Astrocyte (in vitro differentiated cells and primary cell): Measurements from ENCODE around the gene ELMO1. TPM values are rescaled to one million over a fixed set of nuclear protein-coding genes. Genes with fewer than 3 reads are reported as not detected.

Experiments used
- DNase-seq: peaks from one replicate; pipeline ENCODE4 v3.0.0-alpha.2; 2010; ENCODE audit warnings: low read depth
- FAIRE-seq: peaks from 2 replicates; lab custom pipeline; 2011; peaks lifted over from hg19 to GRCh38; lab: Jason Lieb, UNC
- H2AFZ ChIP-seq: 2 replicates; pipeline ENCODE4 v1.6.0; 2012; ENCODE audit warnings: low read depth, low read length, inconsistent platforms
- H3K27ac ChIP-seq: 2 replicates; pipeline ENCODE4 v1.5.1; 2011; ENCODE audit warnings: low read depth, low read length, inconsistent platforms
- H3K27me3 ChIP-seq: 2 replicates; pipeline ENCODE4 v1.6.0; 2011; ENCODE audit warnings: low read length, inconsistent platforms; ENCODE audit not compliant: insufficient read depth
- H3K36me3 ChIP-seq: 2 replicates; pipeline ENCODE4 v1.5.1; 2011; ENCODE audit warnings: low read length, inconsistent platforms; ENCODE audit not compliant: insufficient read depth
- H3K4me1 ChIP-seq: 2 replicates; pipeline ENCODE4 v1.5.1; 2011; ENCODE audit warnings: low read length, inconsistent platforms; ENCODE audit not compliant: insufficient read depth
- H3K4me2 ChIP-seq: 2 replicates; pipeline ENCODE4 v1.6.0; 2012; ENCODE audit warnings: low read length, inconsistent platforms
- H3K4me3 ChIP-seq: 2 replicates; pipeline ENCODE4 v1.5.1; 2011; ENCODE audit warnings: low read depth, mild to moderate bottlenecking, low read length, inconsistent platforms; ENCODE audit not compliant: insufficient read depth
- H3K79me2 ChIP-seq: 2 replicates; pipeline ENCODE4 v1.6.0; 2012; ENCODE audit warnings: mild to moderate bottlenecking, low read length, inconsistent platforms; ENCODE audit not compliant: insufficient read depth
- H3K9ac ChIP-seq: 2 replicates; pipeline ENCODE4 v1.6.0; 2012; ENCODE audit warnings: mild to moderate bottlenecking, low read length, inconsistent platforms
- H3K9me3 ChIP-seq: 2 replicates; pipeline ENCODE4 v1.5.1; 2012; ENCODE audit warnings: low read depth, mild to moderate bottlenecking, low read length, inconsistent platforms; ENCODE audit not compliant: insufficient read depth
- H4K20me1 ChIP-seq: 2 replicates; pipeline ENCODE4 v1.6.0; 2012; ENCODE audit warnings: low read length, inconsistent platforms; ENCODE audit not compliant: insufficient read depth
- H3K27ac Mint-ChIP-seq: one replicate; pipeline ENCODE4 v1.8.0; 2021; ENCODE audit warnings: mild to moderate bottlenecking, mixed read lengths; ENCODE audit not compliant: unreplicated experiment
- H3K27me3 Mint-ChIP-seq: one replicate; pipeline ENCODE4 v1.8.0; 2021; ENCODE audit warnings: low read depth, mixed read lengths; ENCODE audit not compliant: unreplicated experiment
- H3K36me3 Mint-ChIP-seq: one replicate; pipeline ENCODE4 v1.8.0; 2021; ENCODE audit warnings: low read depth, mixed read lengths; ENCODE audit not compliant: unreplicated experiment
- H3K4me1 Mint-ChIP-seq: one replicate; pipeline ENCODE4 v1.8.0; 2021; ENCODE audit warnings: low read depth, mixed read lengths; ENCODE audit not compliant: unreplicated experiment
- H3K4me3 Mint-ChIP-seq: one replicate; pipeline ENCODE4 v1.8.0; 2021; ENCODE audit warnings: mild to moderate bottlenecking, moderate library complexity, mixed read lengths; ENCODE audit not compliant: unreplicated experiment
- H3K9me3 Mint-ChIP-seq: one replicate; pipeline ENCODE4 v1.8.0; 2021; ENCODE audit warnings: mild to moderate bottlenecking, mixed read lengths; ENCODE audit not compliant: unreplicated experiment
- EZH2 ChIP-seq: IDR thresholded peaks from 2 replicates; pipeline ENCODE4 v1.6.1; 2012; ENCODE audit warnings: mild to moderate bottlenecking, low read length, inconsistent platforms; ENCODE audit not compliant: insufficient read depth
- total RNA-seq: library from RNA; stranded (reverse); gene quantifications from 2 replicates; pipeline ENCODE4 v1.2.1, GENCODE V29; 2021
- TF ChIP-seq, protein P1 (sequence below): IDR thresholded peaks from 2 replicates; pipeline ENCODE4 v1.5.1; 2011; ENCODE audit warnings: low read depth, mild to moderate bottlenecking, inconsistent platforms, low read length, moderate library complexity; ENCODE audit not compliant: insufficient read depth

Gene ELMO1
- total RNA-seq, 1 donor from 2014 or later: 20.4 TPM

DNA sequence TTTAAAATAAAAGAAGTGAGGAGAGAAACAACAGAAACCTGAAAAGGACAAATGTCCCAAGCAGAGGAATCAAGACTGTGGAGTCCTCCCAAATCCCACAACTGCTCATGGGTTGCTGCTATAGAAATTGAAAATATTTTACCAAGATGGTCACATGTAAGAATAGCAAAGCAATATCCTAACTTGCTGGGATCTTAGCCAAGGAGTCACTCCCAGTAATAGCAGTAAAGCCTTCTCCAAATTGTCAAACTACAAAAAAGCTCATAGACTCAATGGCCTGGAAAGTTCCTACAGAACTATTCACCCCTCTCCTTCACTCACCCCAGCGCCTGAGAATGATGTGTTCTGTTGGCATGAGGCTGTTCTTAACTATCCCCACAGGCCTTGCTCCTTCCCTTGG, 186.5 kb downstream of the ELMO1 start:
- no peaks in the 10 kb centered on the region for H3K36me3 Mint-ChIP-seq
- TF ChIP-seq, protein P1, sequence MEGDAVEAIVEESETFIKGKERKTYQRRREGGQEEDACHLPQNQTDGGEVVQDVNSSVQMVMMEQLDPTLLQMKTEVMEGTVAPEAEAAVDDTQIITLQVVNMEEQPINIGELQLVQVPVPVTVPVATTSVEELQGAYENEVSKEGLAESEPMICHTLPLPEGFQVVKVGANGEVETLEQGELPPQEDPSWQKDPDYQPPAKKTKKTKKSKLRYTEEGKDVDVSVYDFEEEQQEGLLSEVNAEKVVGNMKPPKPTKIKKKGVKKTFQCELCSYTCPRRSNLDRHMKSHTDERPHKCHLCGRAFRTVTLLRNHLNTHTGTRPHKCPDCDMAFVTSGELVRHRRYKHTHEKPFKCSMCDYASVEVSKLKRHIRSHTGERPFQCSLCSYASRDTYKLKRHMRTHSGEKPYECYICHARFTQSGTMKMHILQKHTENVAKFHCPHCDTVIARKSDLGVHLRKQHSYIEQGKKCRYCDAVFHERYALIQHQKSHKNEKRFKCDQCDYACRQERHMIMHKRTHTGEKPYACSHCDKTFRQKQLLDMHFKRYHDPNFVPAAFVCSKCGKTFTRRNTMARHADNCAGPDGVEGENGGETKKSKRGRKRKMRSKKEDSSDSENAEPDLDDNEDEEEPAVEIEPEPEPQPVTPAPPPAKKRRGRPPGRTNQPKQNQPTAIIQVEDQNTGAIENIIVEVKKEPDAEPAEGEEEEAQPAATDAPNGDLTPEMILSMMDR: no peak
- no peak for TF ChIP-seq EZH2
- no peaks in the 10 kb centered on the region for H3K79me2 ChIP-seq
- H3K9ac ChIP-seq: no peak overlapping the region
- FAIRE-seq: no peak
- no peak overlapping the region for H3K27ac Mint-ChIP-seq
- no peaks in the 10 kb centered on the region for H3K27me3 Mint-ChIP-seq
- no peak overlapping the region for H3K4me3 Mint-ChIP-seq
- H3K4me1 ChIP-seq: no peaks in the 10 kb centered on the region
- H3K4me2 ChIP-seq: no peak overlapping the region
- H2AFZ ChIP-seq: no peak overlapping the region
- H3K9me3 Mint-ChIP-seq: no peaks in the 10 kb centered on the region
- no peak overlapping the region for H3K4me3 ChIP-seq
- no peaks in the 10 kb centered on the region for H3K27me3 ChIP-seq
- H3K27ac ChIP-seq: no peak overlapping the region
- no peaks in the 10 kb centered on the region for H3K4me1 Mint-ChIP-seq
- H3K9me3 ChIP-seq: no peaks in the 10 kb centered on the region
- H3K36me3 ChIP-seq: no peaks in the 10 kb centered on the region
- DNase-seq: no peak
- H4K20me1 ChIP-seq: no peaks in the 10 kb centered on the region

GRCh38 chr7:37259319-37259821, 189.3 kb downstream of the ELMO1 start:
- no peaks in the 10 kb centered on the region for H3K79me2 ChIP-seq
- no peak overlapping the region for H2AFZ ChIP-seq
- H3K9me3 Mint-ChIP-seq: peaks cover 4% of the 10 kb centered on the region
- H3K27me3 ChIP-seq: no peaks in the 10 kb centered on the region
- DNase-seq: no peak
- H4K20me1 ChIP-seq: no peaks in the 10 kb centered on the region
- H3K9me3 ChIP-seq: no peaks in the 10 kb centered on the region
- no peak for FAIRE-seq
- no peaks in the 10 kb centered on the region for H3K4me1 Mint-ChIP-seq
- no peaks in the 10 kb centered on the region for H3K36me3 Mint-ChIP-seq
- H3K36me3 ChIP-seq: no peaks in the 10 kb centered on the region
- no peak overlapping the region for H3K4me3 Mint-ChIP-seq
- no peaks in the 10 kb centered on the region for H3K27me3 Mint-ChIP-seq
- no peak overlapping the region for H3K27ac Mint-ChIP-seq
- H3K27ac ChIP-seq: no peak overlapping the region
- TF ChIP-seq, protein P1: no peak
- no peak for TF ChIP-seq EZH2
- H3K4me2 ChIP-seq: no peak overlapping the region
- H3K4me1 ChIP-seq: no peaks in the 10 kb centered on the region
- no peak overlapping the region for H3K4me3 ChIP-seq
- H3K9ac ChIP-seq: no peak overlapping the region

GRCh38 chr7:37256631-37257030, 192.0 kb downstream of the ELMO1 start:
- peaks cover 12% of the 10 kb centered on the region for H3K9me3 Mint-ChIP-seq
- FAIRE-seq (no peak), DNase-seq (no peak)
- no peak overlapping the region for H2AFZ ChIP-seq
- H3K4me1 Mint-ChIP-seq: no peaks in the 10 kb centered on the region
- H3K27me3 Mint-ChIP-seq: no peaks in the 10 kb centered on the region
- no peak overlapping the region for H3K9ac ChIP-seq
- no peak overlapping the region for H3K4me3 Mint-ChIP-seq
- H3K9me3 ChIP-seq: no peaks in the 10 kb centered on the region
- no peaks in the 10 kb centered on the region for H3K4me1 ChIP-seq
- no peak overlapping the region for H3K4me2 ChIP-seq
- H3K4me3 ChIP-seq: no peak overlapping the region
- no peaks in the 10 kb centered on the region for H3K79me2 ChIP-seq
- no peaks in the 10 kb centered on the region for H3K27me3 ChIP-seq
- no peak overlapping the region for H3K27ac ChIP-seq
- TF ChIP-seq, protein P1: no peak
- no peak for TF ChIP-seq EZH2
- H3K36me3 ChIP-seq: no peaks in the 10 kb centered on the region
- H4K20me1 ChIP-seq: no peaks in the 10 kb centered on the region
- H3K36me3 Mint-ChIP-seq: no peaks in the 10 kb centered on the region
- no peak overlapping the region for H3K27ac Mint-ChIP-seq
